ENCODE data around the gene TMEM140. TPM values are rescaled to one million over a fixed set of nuclear protein-coding genes. Genes with fewer than 3 reads are reported as not detected.

The TMEM140 gene
- 1 to 10 TPM; 1.3 to 1.9 TPM for polyA plus RNA-seq

DNA sequence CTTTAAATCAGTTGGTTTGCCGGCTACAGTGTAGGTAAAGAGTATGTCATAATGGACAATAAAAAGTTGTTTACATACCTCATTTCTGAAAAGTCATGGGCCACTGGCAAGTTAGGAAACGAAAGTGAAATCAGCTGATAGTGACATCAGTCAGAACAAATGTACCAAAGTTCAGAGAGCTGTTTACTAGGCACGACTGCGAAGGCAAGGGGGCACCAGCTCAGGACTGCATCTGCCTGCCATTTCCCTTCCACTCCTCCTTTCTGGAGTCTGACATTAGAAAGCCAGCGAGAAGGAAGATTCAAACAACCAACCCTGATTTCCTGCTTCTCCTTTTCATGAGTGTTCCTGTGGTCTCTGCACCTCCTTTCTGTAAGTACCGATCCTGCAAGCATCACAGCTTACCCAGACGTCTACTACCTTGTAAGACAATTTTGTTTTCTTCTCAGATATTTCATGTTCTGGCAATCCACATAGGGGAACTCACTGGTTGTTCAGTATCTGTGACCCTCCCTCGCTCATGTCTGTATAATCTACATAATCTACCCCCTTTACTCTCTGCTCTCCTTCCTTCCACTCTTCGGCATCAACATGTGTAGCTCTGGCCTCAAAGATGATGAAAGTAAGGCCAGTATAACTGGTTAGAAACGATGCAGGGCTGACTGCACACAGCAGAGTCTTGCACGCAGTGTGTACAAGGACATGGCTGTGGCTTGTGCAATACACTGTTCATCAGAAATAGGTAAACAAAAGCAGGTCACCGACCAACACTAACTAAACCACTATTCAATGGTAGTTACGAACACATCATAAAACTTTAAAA, at the start of gene TMEM140:
Gene TMEM140 (plus strand): TSS at position 174 of the 823 bp plus-strand sequence. CDS start 16,370 bp downstream, outside the sequence.
- WGBS, 2 donors: 16 to 18% methylated on average over 13 of the region's 13 CpGs
- peak within 1 kb of the TSS; percentile 47 to 49 for H3K4me3 ChIP-seq (ENCODE audit: low read depth in 1 of 2, low read length in 2 of 2)

DNA sequence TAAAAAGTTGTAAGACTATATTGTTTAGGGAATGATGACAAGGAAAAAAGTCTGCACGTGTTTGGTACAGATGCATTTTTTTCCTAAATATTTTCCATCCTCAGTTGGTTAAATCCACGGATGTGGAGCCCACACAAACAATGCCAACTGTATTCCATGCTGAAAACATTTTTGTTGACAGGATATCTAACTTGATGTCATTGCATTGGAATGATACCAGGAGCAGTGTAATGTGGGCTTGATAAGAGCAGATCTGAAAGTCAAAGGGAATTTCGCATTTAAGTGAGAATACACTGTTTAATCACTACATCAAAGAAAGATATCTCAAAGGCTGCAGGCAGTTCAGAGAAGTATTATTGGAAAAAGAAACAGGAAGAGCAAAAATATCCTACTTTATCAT, 49.5 kb upstream of the TMEM140 start:
- no peaks in the 10 kb centered on the region for H3K36me3 ChIP-seq (ENCODE audit: control insufficient read depth in 2 of 2, insufficient read depth in 2 of 2, low read length in 1 of 2)
- 49 to 50% methylated on average over 3 of the region's 3 CpGs for WGBS, 2 donors
- no peak overlapping the region for H3K27ac ChIP-seq (ENCODE audit: low read depth in 2 of 2, low read length in 1 of 2)
- no peaks in the 10 kb centered on the region for H3K4me1 ChIP-seq (ENCODE audit: control insufficient read depth in 2 of 2, insufficient read depth in 2 of 2, low read length in 1 of 2)
- H3K9me3 ChIP-seq (ENCODE audit: control insufficient read depth in 2 of 2, insufficient read depth in 1 of 2, low read depth in 1 of 2, low read length in 1 of 2): no peaks in the 10 kb centered on the region
- no peaks in the 10 kb centered on the region for H3K27me3 ChIP-seq (ENCODE audit: control insufficient read depth in 1 of 2, insufficient read depth in 2 of 2, low read length in 2 of 2)
- H3K4me3 ChIP-seq (ENCODE audit: low read depth in 1 of 2, low read length in 2 of 2): no peak overlapping the region

More for the DNA sequence above, at the start of gene TMEM140:
- H3K27me3 ChIP-seq (ENCODE audit: control insufficient read depth in 1 of 2, insufficient read depth in 2 of 2, low read length in 2 of 2): no peaks in the 10 kb centered on the region
- peak within 1 kb of the TSS; percentile 87 to 90 for H3K27ac ChIP-seq (ENCODE audit: low read depth in 2 of 2, low read length in 1 of 2)
- H3K9me3 ChIP-seq (ENCODE audit: control insufficient read depth in 2 of 2, insufficient read depth in 1 of 2, low read depth in 1 of 2, low read length in 1 of 2): no peaks in the 10 kb centered on the region
- H3K36me3 ChIP-seq (ENCODE audit: control insufficient read depth in 2 of 2, insufficient read depth in 2 of 2, low read length in 1 of 2): peaks cover 0 to 3% of the 10 kb centered on the region in 2 donors
- no peaks in the 10 kb centered on the region for H3K4me1 ChIP-seq (ENCODE audit: control insufficient read depth in 2 of 2, insufficient read depth in 2 of 2, low read length in 1 of 2)

DNA sequence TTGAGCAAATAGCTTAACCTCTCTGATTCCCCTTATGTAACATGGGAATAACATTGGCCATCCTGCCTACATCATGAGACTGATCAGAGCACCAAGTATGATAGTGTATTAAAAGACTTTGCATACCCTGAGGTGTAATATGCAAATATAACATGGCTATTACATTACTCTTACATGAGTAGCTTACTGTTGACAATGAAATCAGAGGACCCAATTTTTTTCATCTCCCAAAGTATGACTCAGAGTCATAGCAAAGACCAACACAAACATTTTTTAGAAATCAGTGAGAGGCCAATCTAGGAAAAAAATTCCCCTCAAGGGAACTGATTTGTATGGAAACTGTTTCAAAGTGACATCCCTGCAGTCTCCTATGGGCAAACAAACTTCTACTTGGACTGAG, 47.0 kb upstream of the TMEM140 start:
- Histone ChIP-seq H3K27me3 (ENCODE audit: control insufficient read depth in 1 of 2, insufficient read depth in 2 of 2, low read length in 2 of 2) (no peaks in the 10 kb centered on the region), H3K36me3 (ENCODE audit: control insufficient read depth in 2 of 2, insufficient read depth in 2 of 2, low read length in 1 of 2) (no peaks in the 10 kb centered on the region), H3K4me1 (ENCODE audit: control insufficient read depth in 2 of 2, insufficient read depth in 2 of 2, low read length in 1 of 2) (no peaks in the 10 kb centered on the region), H3K9me3 (ENCODE audit: control insufficient read depth in 2 of 2, insufficient read depth in 1 of 2, low read depth in 1 of 2, low read length in 1 of 2) (no peaks in the 10 kb centered on the region), H3K4me3 (ENCODE audit: low read depth in 1 of 2, low read length in 2 of 2) (no peak overlapping the region), H3K27ac (ENCODE audit: low read depth in 2 of 2, low read length in 1 of 2) (no peak overlapping the region)

DNA sequence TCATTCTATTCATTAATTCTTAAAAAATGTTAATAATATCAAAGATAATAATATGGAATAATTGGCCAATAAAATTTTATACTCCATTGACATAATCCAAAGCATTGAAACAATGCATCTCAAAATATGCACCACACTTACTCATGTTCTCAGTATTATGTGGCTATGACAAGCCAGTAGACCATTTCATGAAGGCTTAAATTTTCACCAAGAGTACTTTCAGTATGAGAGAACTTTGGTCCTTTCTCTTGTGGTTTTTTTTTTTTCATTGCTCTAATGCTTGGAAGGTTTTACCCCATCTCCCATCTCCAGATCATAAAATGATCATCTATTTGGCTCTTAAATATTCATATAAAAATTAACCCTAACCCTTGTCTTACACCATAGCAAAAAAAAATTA, 45.5 kb upstream of the TMEM140 start:
- Histone ChIP-seq H3K4me1 (ENCODE audit: control insufficient read depth in 2 of 2, insufficient read depth in 2 of 2, low read length in 1 of 2) (no peaks in the 10 kb centered on the region), H3K9me3 (ENCODE audit: control insufficient read depth in 2 of 2, insufficient read depth in 1 of 2, low read depth in 1 of 2, low read length in 1 of 2) (no peaks in the 10 kb centered on the region), H3K36me3 (ENCODE audit: control insufficient read depth in 2 of 2, insufficient read depth in 2 of 2, low read length in 1 of 2) (no peaks in the 10 kb centered on the region), H3K27me3 (ENCODE audit: control insufficient read depth in 1 of 2, insufficient read depth in 2 of 2, low read length in 2 of 2) (no peaks in the 10 kb centered on the region), H3K4me3 (ENCODE audit: low read depth in 1 of 2, low read length in 2 of 2) (no peak overlapping the region), H3K27ac (ENCODE audit: low read depth in 2 of 2, low read length in 1 of 2) (no peak overlapping the region)

DNA sequence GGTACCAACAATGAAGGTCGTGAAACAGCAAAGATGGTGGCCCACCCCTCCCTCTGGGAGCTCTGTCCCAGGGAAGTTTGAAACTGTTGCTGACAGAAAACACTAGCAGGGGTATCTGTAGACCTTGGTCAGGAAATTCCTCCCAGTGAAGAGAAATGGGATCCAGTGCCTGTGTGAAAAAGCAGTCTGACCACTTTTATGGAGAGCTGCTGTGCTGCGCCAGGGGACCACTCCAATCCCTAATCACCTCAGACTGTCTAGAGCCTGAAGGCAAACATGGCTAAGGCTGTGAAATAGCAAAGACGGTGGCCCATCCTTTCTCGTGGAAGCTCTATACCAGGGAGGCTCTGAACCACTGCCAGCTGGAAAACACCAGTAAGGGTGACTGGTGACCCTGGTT, 38.3 kb upstream of the TMEM140 start:
- Histone ChIP-seq H3K27me3 (ENCODE audit: control insufficient read depth in 1 of 2, insufficient read depth in 2 of 2, low read length in 2 of 2) (no peaks in the 10 kb centered on the region), H3K27ac (ENCODE audit: low read depth in 2 of 2, low read length in 1 of 2) (no peak overlapping the region), H3K4me3 (ENCODE audit: low read depth in 1 of 2, low read length in 2 of 2) (no peak overlapping the region), H3K36me3 (ENCODE audit: control insufficient read depth in 2 of 2, insufficient read depth in 2 of 2, low read length in 1 of 2) (no peaks in the 10 kb centered on the region), H3K4me1 (ENCODE audit: control insufficient read depth in 2 of 2, insufficient read depth in 2 of 2, low read length in 1 of 2) (no peaks in the 10 kb centered on the region), H3K9me3 (ENCODE audit: control insufficient read depth in 2 of 2, insufficient read depth in 1 of 2, low read depth in 1 of 2, low read length in 1 of 2) (no peaks in the 10 kb centered on the region)
- 80 to 86% methylated on average over 4 of the region's 4 CpGs for WGBS, 2 donors

DNA sequence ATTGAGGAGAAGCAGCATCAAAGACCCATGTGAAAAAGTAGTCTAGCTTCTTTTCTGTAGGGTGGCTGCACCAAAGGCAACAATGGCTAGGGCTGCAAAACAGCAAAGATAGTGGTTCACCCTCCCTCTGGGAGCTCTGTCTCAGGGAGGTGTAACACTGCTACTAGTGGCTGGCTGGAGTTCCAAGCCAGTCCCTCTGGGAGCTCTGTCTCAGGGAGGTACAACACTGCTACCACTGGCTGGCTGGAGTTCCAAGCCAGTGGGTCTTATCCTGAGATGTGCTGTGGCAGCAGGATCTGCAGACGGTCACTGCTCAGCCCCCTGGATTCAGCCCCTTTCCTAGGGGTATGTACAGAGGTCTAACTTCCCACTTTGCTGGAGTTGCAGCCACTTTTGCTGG, 37.9 kb upstream of the TMEM140 start:
- H3K27me3 ChIP-seq (ENCODE audit: control insufficient read depth in 1 of 2, insufficient read depth in 2 of 2, low read length in 2 of 2): no peaks in the 10 kb centered on the region
- no peaks in the 10 kb centered on the region for H3K4me1 ChIP-seq (ENCODE audit: control insufficient read depth in 2 of 2, insufficient read depth in 2 of 2, low read length in 1 of 2)
- H3K9me3 ChIP-seq (ENCODE audit: control insufficient read depth in 2 of 2, insufficient read depth in 1 of 2, low read depth in 1 of 2, low read length in 1 of 2): no peaks in the 10 kb centered on the region
- H3K27ac ChIP-seq (ENCODE audit: low read depth in 2 of 2, low read length in 1 of 2): no peak overlapping the region
- WGBS, 2 donors: 93 to 95% methylated on average over 1 of the region's 1 CpG
- no peaks in the 10 kb centered on the region for H3K36me3 ChIP-seq (ENCODE audit: control insufficient read depth in 2 of 2, insufficient read depth in 2 of 2, low read length in 1 of 2)
- no peak overlapping the region for H3K4me3 ChIP-seq (ENCODE audit: low read depth in 1 of 2, low read length in 2 of 2)

DNA sequence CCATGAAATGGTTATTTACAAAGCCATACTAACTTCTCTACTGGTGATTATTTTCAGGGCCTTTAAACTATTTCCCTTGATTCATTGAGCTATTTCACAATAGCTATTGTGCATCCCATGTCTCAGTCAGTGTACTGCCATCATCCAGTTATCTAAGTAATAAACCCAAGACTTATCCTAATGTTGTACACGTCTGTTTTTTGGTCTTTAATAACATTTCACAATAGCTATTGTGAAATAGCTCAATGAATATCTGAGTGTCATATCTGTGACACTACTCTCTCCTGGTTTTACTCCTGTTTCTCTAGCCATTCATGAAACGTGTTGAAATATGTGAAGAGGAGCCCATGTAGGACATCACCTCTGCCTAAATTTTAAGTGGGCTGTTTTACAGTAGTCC, 36.5 kb upstream of the TMEM140 start:
- H3K27me3 ChIP-seq (ENCODE audit: control insufficient read depth in 1 of 2, insufficient read depth in 2 of 2, low read length in 2 of 2): no peaks in the 10 kb centered on the region
- H3K27ac ChIP-seq (ENCODE audit: low read depth in 2 of 2, low read length in 1 of 2): no peak overlapping the region
- H3K9me3 ChIP-seq (ENCODE audit: control insufficient read depth in 2 of 2, insufficient read depth in 1 of 2, low read depth in 1 of 2, low read length in 1 of 2): no peaks in the 10 kb centered on the region
- WGBS, 2 donors: 62 to 72% methylated on average over 2 of the region's 2 CpGs
- H3K36me3 ChIP-seq (ENCODE audit: control insufficient read depth in 2 of 2, insufficient read depth in 2 of 2, low read length in 1 of 2): no peaks in the 10 kb centered on the region
- no peaks in the 10 kb centered on the region for H3K4me1 ChIP-seq (ENCODE audit: control insufficient read depth in 2 of 2, insufficient read depth in 2 of 2, low read length in 1 of 2)
- no peak overlapping the region for H3K4me3 ChIP-seq (ENCODE audit: low read depth in 1 of 2, low read length in 2 of 2)

DNA sequence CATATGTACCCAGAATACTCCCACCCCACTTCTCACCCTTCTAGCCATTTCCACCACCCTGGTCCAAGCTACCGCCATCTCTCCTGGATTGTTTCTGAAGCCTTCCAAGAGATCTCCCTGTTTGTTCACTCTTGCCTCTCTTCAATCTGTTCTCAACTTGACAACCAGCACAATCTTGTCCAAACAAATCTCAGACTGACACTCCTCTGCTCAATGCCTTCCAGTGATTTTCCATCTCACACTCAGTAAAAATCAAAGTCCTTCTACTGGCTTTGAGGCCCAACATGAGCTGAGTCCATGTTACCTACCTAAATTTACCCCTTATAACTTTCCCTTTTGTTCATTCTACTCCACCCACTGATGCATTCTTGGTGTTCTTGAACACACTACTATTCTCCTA, 33.2 kb upstream of the TMEM140 start:
- no peak overlapping the region for H3K4me3 ChIP-seq (ENCODE audit: low read depth in 1 of 2, low read length in 2 of 2)
- H3K27ac ChIP-seq (ENCODE audit: low read depth in 2 of 2, low read length in 1 of 2): no peak overlapping the region
- H3K27me3 ChIP-seq (ENCODE audit: control insufficient read depth in 1 of 2, insufficient read depth in 2 of 2, low read length in 2 of 2): no peaks in the 10 kb centered on the region
- no peaks in the 10 kb centered on the region for H3K4me1 ChIP-seq (ENCODE audit: control insufficient read depth in 2 of 2, insufficient read depth in 2 of 2, low read length in 1 of 2)
- H3K36me3 ChIP-seq (ENCODE audit: control insufficient read depth in 2 of 2, insufficient read depth in 2 of 2, low read length in 1 of 2): no peaks in the 10 kb centered on the region
- 94 to 100% methylated on average over 1 of the region's 1 CpG for WGBS, 2 donors
- no peaks in the 10 kb centered on the region for H3K9me3 ChIP-seq (ENCODE audit: control insufficient read depth in 2 of 2, insufficient read depth in 1 of 2, low read depth in 1 of 2, low read length in 1 of 2)

DNA sequence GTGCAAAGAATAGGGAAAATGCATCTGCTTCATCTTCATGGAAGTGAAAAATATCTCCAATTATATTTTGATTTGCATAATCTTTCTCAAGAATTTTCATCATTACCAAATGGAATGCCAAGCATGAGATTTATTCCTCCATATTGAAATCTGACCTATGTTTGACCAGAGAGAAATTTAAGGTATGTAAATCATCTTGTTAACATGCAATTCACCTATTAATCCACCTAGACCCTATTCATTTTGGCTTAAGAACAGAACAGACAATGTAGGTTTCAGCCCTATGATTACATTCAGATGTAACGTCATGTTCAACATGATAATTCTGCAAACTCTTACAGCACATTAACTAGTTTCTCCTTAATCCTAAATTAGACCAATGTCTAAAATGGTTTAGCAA, 30.8 kb upstream of the TMEM140 start:
- Histone ChIP-seq H3K4me1 (ENCODE audit: control insufficient read depth in 2 of 2, insufficient read depth in 2 of 2, low read length in 1 of 2) (no peaks in the 10 kb centered on the region), H3K27me3 (ENCODE audit: control insufficient read depth in 1 of 2, insufficient read depth in 2 of 2, low read length in 2 of 2) (no peaks in the 10 kb centered on the region), H3K36me3 (ENCODE audit: control insufficient read depth in 2 of 2, insufficient read depth in 2 of 2, low read length in 1 of 2) (no peaks in the 10 kb centered on the region), H3K4me3 (ENCODE audit: low read depth in 1 of 2, low read length in 2 of 2) (no peak overlapping the region), H3K9me3 (ENCODE audit: control insufficient read depth in 2 of 2, insufficient read depth in 1 of 2, low read depth in 1 of 2, low read length in 1 of 2) (no peaks in the 10 kb centered on the region), H3K27ac (ENCODE audit: low read depth in 2 of 2, low read length in 1 of 2) (no peak overlapping the region)
- WGBS, 2 donors: 91 to 92% methylated on average over 1 of the region's 1 CpG

DNA sequence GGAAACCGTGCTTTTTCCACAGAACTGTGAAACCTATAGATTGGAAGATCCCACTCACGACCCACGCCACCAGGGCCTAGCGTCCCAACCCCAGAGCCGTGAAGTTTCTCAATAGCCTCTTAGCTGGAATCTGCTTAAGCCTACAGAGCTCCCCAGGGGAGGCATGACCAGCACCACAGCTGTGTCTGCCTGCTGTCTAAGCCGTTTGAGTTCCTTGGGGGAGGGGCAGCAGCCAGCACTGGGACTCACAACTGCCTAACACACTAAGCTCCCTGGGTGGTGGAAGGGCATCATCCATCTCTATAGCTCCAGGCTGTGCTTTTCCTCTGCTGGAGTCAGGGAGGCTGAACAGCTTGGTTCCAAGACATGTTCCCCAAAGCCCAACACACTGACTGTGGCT, 26.0 kb upstream of the TMEM140 start:
- 76 to 83% methylated on average over 6 of the region's 6 CpGs for WGBS, 2 donors
- Histone ChIP-seq H3K4me1 (ENCODE audit: control insufficient read depth in 2 of 2, insufficient read depth in 2 of 2, low read length in 1 of 2) (no peaks in the 10 kb centered on the region), H3K27me3 (ENCODE audit: control insufficient read depth in 1 of 2, insufficient read depth in 2 of 2, low read length in 2 of 2) (no peaks in the 10 kb centered on the region), H3K36me3 (ENCODE audit: control insufficient read depth in 2 of 2, insufficient read depth in 2 of 2, low read length in 1 of 2) (no peaks in the 10 kb centered on the region), H3K9me3 (ENCODE audit: control insufficient read depth in 2 of 2, insufficient read depth in 1 of 2, low read depth in 1 of 2, low read length in 1 of 2) (no peaks in the 10 kb centered on the region), H3K4me3 (ENCODE audit: low read depth in 1 of 2, low read length in 2 of 2) (no peak overlapping the region), H3K27ac (ENCODE audit: low read depth in 2 of 2, low read length in 1 of 2) (no peak overlapping the region)

All from esophagus (tissue), 2 donors.